CD4-positive, alpha-beta T cell treated with Interferon alpha-2 for 1 hour (primary cell): ENCODE results near the gene CAPN11.
"Not testable (repeated sequence)": the region's sequence is repeated elsewhere in the genome, so short reads cannot be mapped to it uniquely, and the experiment has no call there.

Source experiments
- DNase-seq, 2 donors: peaks; one replicate each; pipeline ENCODE4 v3.0.0-alpha.2; 2020 to 2022

Gene CAPN11

GRCh38 chr6:44183783-44184182 lies 25.2 kb downstream of the CAPN11 start:
- no peak for DNase-seq

GRCh38 chr6:44185356-44185755 lies 26.7 kb downstream of the CAPN11 start:
- DNase-seq, result not testable (repeated sequence)

- no peak for DNase-seq
Measured at GRCh38 chr6:44185953-44186634, 27.5 kb downstream of the CAPN11 start.

- no peak for DNase-seq
Measured at GRCh38 chr6:44186635-44187025, 28.0 kb downstream of the CAPN11 start.

GRCh38 chr6:44188819-44189218 lies 30.2 kb downstream of the CAPN11 start:
- no peak for DNase-seq

DNA sequence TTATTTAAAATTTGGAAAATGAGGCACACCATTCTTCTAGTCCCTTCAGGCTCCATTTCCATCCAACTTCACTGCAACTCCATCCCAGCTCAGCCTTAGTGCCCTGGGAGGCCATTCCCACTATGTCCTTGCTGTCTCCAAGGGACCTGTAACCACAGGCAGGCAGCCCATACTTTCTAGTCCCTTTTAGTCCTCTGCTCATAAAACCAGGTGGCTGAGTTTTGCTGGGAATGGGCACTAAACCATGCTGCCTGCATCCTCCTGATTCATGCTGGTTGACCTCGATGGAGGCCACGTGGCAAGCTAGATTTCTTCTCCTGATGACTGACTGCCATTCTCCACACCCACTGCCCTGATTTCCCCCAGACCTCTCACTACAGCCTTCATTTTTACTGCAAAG lies 30.6 kb downstream of the CAPN11 start:
- DNase-seq, result no peak

DNA sequence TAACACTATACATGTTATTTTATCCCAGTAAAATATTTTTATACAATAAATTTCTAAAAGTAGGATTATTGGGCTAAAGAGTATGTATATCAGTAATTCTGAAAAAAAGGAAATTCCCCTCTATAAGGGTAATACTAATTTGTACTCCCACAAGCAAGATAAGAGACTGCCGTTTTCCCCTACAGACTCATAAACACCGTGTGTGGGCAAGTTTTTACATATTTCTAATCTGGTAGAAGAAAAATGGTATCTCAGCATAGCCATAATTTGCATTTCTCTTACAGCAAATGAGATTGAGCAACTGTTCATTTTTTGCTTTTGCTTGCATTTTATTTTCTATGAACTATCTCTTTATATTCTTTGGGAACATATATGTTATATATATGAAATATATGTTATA lies 32.1 kb downstream of the CAPN11 start:
- no peak for DNase-seq

DNA sequence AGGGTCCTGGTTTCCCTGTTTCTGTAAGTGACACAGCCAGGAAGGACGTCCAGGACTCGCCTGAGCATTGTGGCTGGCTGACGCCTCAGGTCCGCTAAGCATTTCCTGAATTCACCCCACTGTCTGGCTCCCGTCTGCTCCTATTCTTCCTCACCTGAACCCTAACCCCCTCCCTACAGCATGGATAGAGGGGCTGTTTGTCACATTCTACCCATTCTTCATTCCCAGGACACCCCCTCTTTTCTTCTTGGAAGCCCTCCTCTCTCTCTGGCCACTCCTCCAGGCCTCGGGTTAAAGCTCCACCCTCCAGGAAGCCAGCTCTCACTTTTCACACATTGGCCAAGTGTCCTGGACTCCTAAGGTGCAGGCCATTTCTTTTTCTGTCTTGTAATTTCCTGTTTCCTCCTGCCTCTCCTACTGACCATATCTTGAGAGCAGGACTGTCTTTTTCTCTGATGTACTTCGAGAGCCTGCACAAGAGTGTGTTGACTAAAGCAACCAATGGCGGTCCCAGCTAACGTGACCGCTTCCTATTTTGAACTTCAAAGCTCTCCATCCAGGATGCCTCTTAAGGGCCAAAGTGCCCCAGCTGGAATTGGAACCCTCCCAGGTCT lies 33.9 kb downstream of the CAPN11 start:
- no peak for DNase-seq

DNA sequence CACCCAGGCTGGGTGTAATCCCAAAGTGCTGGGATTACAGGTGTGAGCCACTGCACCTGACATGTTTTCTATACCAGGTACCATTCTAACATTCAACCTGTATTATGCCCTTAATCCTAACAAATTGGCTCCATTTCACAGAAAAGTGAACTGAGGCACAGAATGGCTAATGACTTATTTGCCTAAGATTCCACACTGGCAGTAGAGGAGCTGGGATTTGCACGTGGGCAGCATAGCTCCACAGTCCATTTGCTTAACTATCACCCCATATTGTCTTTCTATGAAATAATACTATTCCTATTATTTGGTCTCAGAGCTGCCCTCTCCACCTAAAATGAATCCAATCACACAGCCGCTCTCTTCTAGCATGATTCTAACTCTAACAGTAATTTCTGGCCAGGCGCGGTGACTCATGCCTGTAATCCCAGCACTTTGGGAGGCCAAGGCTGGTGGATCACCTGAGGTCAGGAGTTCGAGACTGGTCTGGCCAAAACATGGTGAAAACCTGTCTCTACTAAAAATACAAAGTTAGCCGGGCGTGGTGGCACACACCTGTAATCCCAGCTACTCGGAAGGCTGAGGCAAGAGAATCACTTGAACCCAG lies 34.8 kb downstream of the CAPN11 start:
- no peak for DNase-seq

- DNase-seq, result no peak
Measured at GRCh38 chr6:44194326-44194725, 35.7 kb downstream of the CAPN11 start.

DNA sequence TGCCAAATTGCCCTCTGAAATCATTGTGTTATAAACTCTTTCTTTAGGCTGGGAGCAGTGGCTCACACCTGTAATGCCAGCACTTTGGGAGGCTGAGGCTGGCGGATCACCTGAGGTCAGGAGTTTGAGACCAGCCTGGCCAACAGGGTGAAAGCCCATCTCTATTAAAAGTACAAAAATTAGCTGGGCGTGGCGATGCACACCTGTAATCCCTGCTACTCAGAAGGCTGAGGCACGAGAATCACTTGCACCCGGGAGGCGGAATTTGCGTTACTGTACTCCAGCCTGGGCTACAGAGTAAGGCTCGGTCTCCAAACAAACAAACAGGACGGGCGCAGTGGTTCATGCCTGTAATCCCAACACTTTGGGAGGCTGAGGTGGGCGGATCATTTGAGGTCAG lies 37.7 kb downstream of the CAPN11 start:
- not testable (repeated sequence) for DNase-seq

GRCh38 chr6:44198684-44199083 lies 40.1 kb downstream of the CAPN11 start:
- no peak for DNase-seq

- no peak for DNase-seq
Measured at GRCh38 chr6:44199883-44200282, 41.3 kb downstream of the CAPN11 start.

DNA sequence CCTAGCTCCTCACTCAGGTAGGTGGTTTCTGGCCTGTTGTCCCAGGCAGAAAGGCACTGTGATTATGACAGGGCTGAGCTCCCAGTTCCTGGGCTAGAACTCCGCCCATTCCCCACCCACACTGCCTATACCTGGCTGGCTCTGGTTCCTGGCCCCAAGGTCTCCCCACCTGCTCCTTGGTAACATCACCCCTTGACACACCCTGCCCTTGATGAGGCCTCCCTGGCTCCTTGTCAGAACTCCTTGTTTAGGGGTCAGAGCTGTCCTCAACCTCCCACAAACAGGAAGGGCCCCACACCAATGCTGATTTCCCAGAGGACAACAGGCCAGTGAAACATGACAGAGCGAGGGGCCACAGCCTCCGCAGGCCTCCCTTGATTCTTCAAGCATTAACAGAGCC lies 42.6 kb downstream of the CAPN11 start:
- no peak for DNase-seq

- no peak for DNase-seq
Measured at GRCh38 chr6:44201638-44202303, 43.2 kb downstream of the CAPN11 start.

GRCh38 chr6:44202332-44202971 lies 43.8 kb downstream of the CAPN11 start:
- DNase-seq, result no peak

- no peak for DNase-seq
Measured at GRCh38 chr6:44202972-44203750, 44.5 kb downstream of the CAPN11 start.

GRCh38 chr6:44203955-44204354 lies 45.3 kb downstream of the CAPN11 start:
- DNase-seq, result no peak

DNA sequence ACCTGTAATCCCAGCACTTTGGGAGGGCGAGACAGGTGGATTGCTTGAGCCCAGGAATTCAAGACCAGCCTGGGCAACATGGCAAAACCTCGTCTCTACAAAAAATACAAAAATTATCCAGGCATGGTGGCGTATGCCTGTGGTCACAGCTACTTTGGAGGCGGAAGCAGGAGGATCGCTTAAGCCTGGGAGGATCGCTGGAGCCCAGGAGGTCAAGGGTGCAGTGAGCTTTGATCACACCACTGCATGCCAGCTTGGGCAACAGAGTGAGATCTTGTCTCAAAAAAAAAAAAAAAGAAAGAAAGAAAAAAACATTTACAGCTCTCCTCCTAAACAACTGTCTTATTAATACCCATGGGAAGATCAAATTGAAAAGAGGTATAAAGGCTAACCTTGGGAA lies 49.3 kb downstream of the CAPN11 start:
- no peak for DNase-seq

DNA sequence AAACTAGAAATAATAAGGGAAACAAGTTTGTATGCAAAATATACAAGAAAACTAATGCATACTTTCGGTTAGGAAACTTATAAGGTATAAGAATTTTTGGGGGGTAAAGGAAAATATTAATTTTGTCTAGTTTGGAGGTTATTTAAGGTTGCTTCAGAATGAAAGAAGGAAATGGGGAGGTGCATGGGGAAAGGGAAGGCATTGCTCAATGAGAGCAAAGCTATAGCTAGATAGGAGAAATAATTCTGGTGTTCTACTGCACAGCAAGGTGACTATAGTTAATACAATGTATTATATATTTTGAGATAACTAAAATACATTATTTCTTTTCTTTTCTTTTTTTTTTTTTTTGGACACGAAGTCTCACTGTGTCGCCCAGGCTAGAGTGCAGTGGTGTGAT lies 52.7 kb downstream of the CAPN11 start:
- DNase-seq, result no peak

GRCh38 chr6:44214307-44214706 lies 55.7 kb downstream of the CAPN11 start:
- no peak for DNase-seq

- no peak for DNase-seq
Measured at GRCh38 chr6:44216677-44217331, 58.2 kb downstream of the CAPN11 start, which contains the start of gene MYMX. TSS of gene MYMX (plus strand) at chr6:44216926. CDS start at chr6:44217472, 546 bp downstream.
